Left renal cortex interstitium (tissue), 4 donors: ENCODE results near the gene ASPSCR1. TPM values are rescaled to one million over a fixed set of nuclear protein-coding genes. Genes with fewer than 3 reads are reported as not detected.
"Not testable (repeated sequence)": the region's sequence is repeated elsewhere in the genome, so short reads cannot be mapped to it uniquely, and the experiment has no call there.

ENCODE experiments used
- DNase-seq, 4 donors: peaks; one replicate each; pipeline ENCODE4 v3.0.0-alpha.2; 2013; ENCODE audit warnings: low read depth in 4 of 4, low spot score in 2 of 4, missing footprints in 1 of 4
- polyA plus RNA-seq, 4 donors: library from polyadenylated mRNA; unstranded; fragments of 120-200 nt; gene quantifications; one replicate each; pipeline ENCODE4 v1.2.1, GENCODE V29; 2013; ENCODE audit not compliant: insufficient read length in 4 of 4

ASPSCR1 gene
- polyA plus RNA-seq, 4 donors, result 22.1 to 40.1 (median 35.8) TPM

- DNase-seq, result no peak
These were observed 35.8 kb upstream of the ASPSCR1 start for GRCh38 chr17:81941484-81942166.

GRCh38 chr17:81942167-81942553, 35.3 kb upstream of the ASPSCR1 start:
- no peak for DNase-seq

GRCh38 chr17:81944858-81945257, 32.6 kb upstream of the ASPSCR1 start:
- DNase-seq, result no peak

- DNase-seq, result no peak
These were observed 30.2 kb upstream of the ASPSCR1 start, which contains the start of gene MYADML2 for GRCh38 chr17:81947189-81947588. MYADML2 (minus strand) TSS chr17:81947233; CDS start chr17:81941741, 5,492 bp downstream.

- no peak for DNase-seq
These were observed 28.6 kb upstream of the ASPSCR1 start for GRCh38 chr17:81948635-81949378.

GRCh38 chr17:81950501-81950900, 26.9 kb upstream of the ASPSCR1 start:
- DNase-seq, result no peak

GRCh38 chr17:81951785-81952684, 25.4 kb upstream of the ASPSCR1 start:
- DNase-seq, result no peak

GRCh38 chr17:81952792-81953228, 24.6 kb upstream of the ASPSCR1 start:
- no peak for DNase-seq

GRCh38 chr17:81953443-81953842, 24.0 kb upstream of the ASPSCR1 start:
- not testable (repeated sequence) for DNase-seq

- DNase-seq, result no peak
These were observed 23.0 kb upstream of the ASPSCR1 start for GRCh38 chr17:81954131-81955057.

- DNase-seq, result no peak
These were observed 22.3 kb upstream of the ASPSCR1 start for GRCh38 chr17:81955058-81955681.

- DNase-seq, result no peak
These were observed 21.5 kb upstream of the ASPSCR1 start for GRCh38 chr17:81955756-81956544.

GRCh38 chr17:81956607-81957589, 20.5 kb upstream of the ASPSCR1 start:
- DNase-seq, result no peak

GRCh38 chr17:81957691-81958432, 19.6 kb upstream of the ASPSCR1 start:
- DNase-seq, result no peak

- no peak for DNase-seq
These were observed 18.6 kb upstream of the ASPSCR1 start for GRCh38 chr17:81958633-81959342.
